Activated T-helper 1 cell treated with anti-CD3 and anti-CD28 coated beads, Interleukin-12 subunit alpha, Interleukin-12 subunit beta, Interleukin-2, Interleukin-4 antibody, amounts not matched to agents 30 ng/mL and 10 ng/mL and 1 ng/mL, durations not matched to agents 14 hours and 24 hours and 36 hours (primary cell): ENCODE data around the gene NPIPA1. TPM values are rescaled to one million over a fixed set of nuclear protein-coding genes. Genes with fewer than 3 reads are reported as not detected.
"Not testable (repeated sequence)": the region's sequence is repeated elsewhere in the genome, so short reads cannot be mapped to it uniquely, and the experiment has no call there.

ENCODE experiments used
- DNase-seq: peaks from one replicate; pipeline ENCODE4 v3.0.0; 2021; ENCODE audit warnings: low spot score
- H3K27ac Mint-ChIP-seq: one replicate; pipeline ENCODE4 v1.8.0; 2021; ENCODE audit warnings: mild to moderate bottlenecking, mixed read lengths
- H3K27me3 Mint-ChIP-seq: one replicate; pipeline ENCODE4 v1.8.0; 2022; ENCODE audit warnings: mild to moderate bottlenecking, moderate library complexity, mixed read lengths; ENCODE audit not compliant: insufficient read depth
- H3K36me3 Mint-ChIP-seq: one replicate; pipeline ENCODE4 v1.8.0; 2021; ENCODE audit warnings: low read depth, mixed read lengths
- H3K4me1 Mint-ChIP-seq: one replicate; pipeline ENCODE4 v1.8.0; 2021; ENCODE audit warnings: low read depth, mixed read lengths
- H3K4me3 Mint-ChIP-seq: one replicate; pipeline ENCODE4 v1.8.0; 2021; ENCODE audit warnings: mild to moderate bottlenecking, moderate library complexity, mixed read lengths
- H3K9me3 Mint-ChIP-seq: one replicate; pipeline ENCODE4 v1.8.0; 2021; ENCODE audit warnings: mixed read lengths
- intact Hi-C: fragments of 100-400 bp; cut with micrococcal nuclease; formaldehyde crosslinking; loops from one replicate; pipeline ENCODE4 v1.15.1; 2024
- total RNA-seq: library from RNA; stranded (reverse); gene quantifications from 2 replicates; pipeline ENCODE4 v1.2.3, GENCODE V29; 2022

NPIPA1 gene
- total RNA-seq, 1 donor from 2014 or later, result 105 TPM

DNA sequence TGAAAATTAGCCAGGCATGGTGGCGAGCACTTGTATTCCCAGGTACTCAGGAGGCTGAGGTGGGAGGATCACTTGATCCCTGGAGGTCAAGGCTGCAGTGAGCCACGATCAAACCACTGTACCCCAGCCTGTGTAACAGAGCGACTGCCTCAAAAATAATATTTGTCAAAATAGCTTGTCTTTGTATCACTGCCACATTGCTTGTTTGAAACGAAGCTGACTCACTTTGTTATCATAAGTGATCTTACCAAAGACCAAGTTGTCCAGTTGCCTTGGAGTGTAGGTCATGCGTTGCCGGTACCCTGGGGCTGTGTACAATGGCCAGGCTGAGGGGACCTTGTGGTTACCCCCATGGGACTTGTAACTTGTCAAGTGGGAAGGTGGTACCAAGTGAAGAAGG is 59.5 kb downstream of the NPIPA1 start:
- H3K4me3 Mint-ChIP-seq, H3K27me3 Mint-ChIP-seq, DNase-seq, intact Hi-C loops, H3K9me3 Mint-ChIP-seq, H3K27ac Mint-ChIP-seq, H3K4me1 Mint-ChIP-seq: not testable (repeated sequence)
- peaks cover 11% of the 10 kb centered on the region for H3K36me3 Mint-ChIP-seq

DNA sequence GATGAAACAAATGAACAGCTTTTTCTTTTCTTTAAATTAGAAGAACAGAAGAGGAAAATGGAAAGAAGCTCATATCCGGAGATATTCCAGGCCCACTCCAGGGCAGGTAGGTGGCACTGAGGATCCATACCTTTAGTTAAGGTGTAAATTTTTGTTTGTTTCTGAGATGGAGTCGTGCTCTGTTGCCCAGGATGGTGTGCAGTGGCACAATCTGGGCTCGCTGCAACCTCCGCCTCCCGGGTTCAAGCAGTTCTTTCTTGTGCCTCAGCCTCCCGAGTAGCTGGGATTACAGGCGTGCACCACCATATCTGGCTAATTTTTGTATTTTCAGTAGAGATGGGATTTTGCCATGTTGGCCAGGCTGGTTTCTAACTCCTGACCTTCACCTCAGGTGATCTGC is 61.1 kb downstream of the NPIPA1 start:
- H3K4me3 Mint-ChIP-seq, H3K9me3 Mint-ChIP-seq, H3K36me3 Mint-ChIP-seq, H3K27me3 Mint-ChIP-seq, intact Hi-C loops, DNase-seq, H3K27ac Mint-ChIP-seq, H3K4me1 Mint-ChIP-seq: not testable (repeated sequence)

DNA sequence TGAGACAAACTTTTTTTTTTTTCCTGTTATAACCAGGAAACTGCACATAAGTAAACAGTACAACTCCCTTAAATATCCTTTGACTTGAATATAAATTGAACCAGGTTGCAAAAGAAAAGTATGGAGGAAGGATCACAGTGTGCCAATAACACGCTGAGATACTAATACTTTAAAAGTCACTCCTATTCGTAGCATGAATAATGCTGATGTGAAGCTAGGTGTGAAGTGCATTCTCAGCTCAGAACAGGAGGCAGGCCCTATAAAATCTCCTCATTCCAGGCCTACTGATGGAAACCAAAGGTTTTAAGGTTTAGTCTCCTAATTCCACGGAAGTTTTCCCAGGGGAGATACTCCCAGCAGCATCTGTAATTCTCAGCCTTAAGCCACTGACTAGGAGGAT is 62.6 kb downstream of the NPIPA1 start:
- H3K27ac Mint-ChIP-seq, H3K9me3 Mint-ChIP-seq, H3K27me3 Mint-ChIP-seq, H3K4me3 Mint-ChIP-seq, intact Hi-C loops, H3K36me3 Mint-ChIP-seq, DNase-seq, H3K4me1 Mint-ChIP-seq: not testable (repeated sequence)

Other genes starting within 250 kb of the NPIPA1 start
- gene PLA2G10, start 243.1 kb upstream of the NPIPA1 start, total RNA-seq, result not detected in 2 replicates
- gene NPIPA3, start 234.0 kb upstream of the NPIPA1 start, total RNA-seq, result 2.1 and 2.7 TPM in 2 replicates
- 6.2 and 6.9 TPM in 2 replicates for gene NPIPA2, start 194.9 kb upstream of the NPIPA1 start, total RNA-seq
- 81.7 and 82.0 TPM in 2 replicates for gene NOMO1, start 103.7 kb upstream of the NPIPA1 start, total RNA-seq
- gene PDXDC1, start 37.6 kb downstream of the NPIPA1 start, total RNA-seq, result 63.6 and 64.3 TPM in 2 replicates
- 26.6 and 29.3 TPM in 2 replicates for gene NTAN1, start 118.6 kb downstream of the NPIPA1 start, total RNA-seq
- gene RRN3, start 156.8 kb downstream of the NPIPA1 start, total RNA-seq, result 36.1 and 39.1 TPM in 2 replicates